ENCODE results near the gene RAB31. TPM values are rescaled to one million over a fixed set of nuclear protein-coding genes. Genes with fewer than 3 reads are reported as not detected.

Gene RAB31
- total RNA-seq, 1 experiment from 2014 or later: 9.5 TPM

- Mint-ChIP-seq H3K27ac (ENCODE audit: unreplicated experiment) (no peak overlapping the region), H3K9me3 (ENCODE audit: unreplicated experiment) (peaks cover 10% of the 10 kb centered on the region), H3K36me3 (ENCODE audit: insufficient read depth, unreplicated experiment) (peaks cover 14% of the 10 kb centered on the region), H3K4me1 (ENCODE audit: low read depth, unreplicated experiment) (no peaks in the 10 kb centered on the region), H3K27me3 (ENCODE audit: insufficient read depth, unreplicated experiment) (no peaks in the 10 kb centered on the region), H3K4me3 (ENCODE audit: unreplicated experiment) (no peak overlapping the region)
- H3K4me1 ChIP-seq: no peaks in the 10 kb centered on the region
- ChIA-PET POLR2A (no interaction called here), CTCF (interaction anchor here (0.6 kb wide), 1 partner anchor 489 kb away, joined by 4 read pairs; no protein-coding TSS in a partner anchor)
- no TSS peak for BruUV-seq (replicated peaks)
- no peak for DNase-seq
- H3K27me3 ChIP-seq (replicated peaks; ENCODE audit: control insufficient read depth, insufficient read depth, low read length): no peaks in the 10 kb centered on the region
- no peak overlapping the region for H3K4me3 ChIP-seq (ENCODE audit: low read depth, low read length)
- intact Hi-C loops (cut with micrococcal nuclease; ENCODE audit: unreplicated experiment): no loop called here
- H3K36me3 ChIP-seq (ENCODE audit: control insufficient read depth, insufficient read depth, low read length): no peaks in the 10 kb centered on the region
- H3K9me3 ChIP-seq: peaks cover 9% of the 10 kb centered on the region
- TF ChIP-seq CTCF (IDR thresholded peaks at IDR 0.05; ENCODE audit: insufficient read depth in 1 of 2, low read depth in 1 of 2, low read length in 1 of 2, severe bottlenecking in 1 of 2, unreplicated experiment in 1 of 2): no peak
Observed at GRCh38 chr18:9861157-9861556, 153.1 kb downstream of the RAB31 start.

- no peaks in the 10 kb centered on the region for H3K4me1 Mint-ChIP-seq (ENCODE audit: low read depth, unreplicated experiment)
- intact Hi-C loops (cut with micrococcal nuclease; ENCODE audit: unreplicated experiment): no loop called here
- H3K4me3 Mint-ChIP-seq (ENCODE audit: unreplicated experiment): no peak overlapping the region
Observed at GRCh38 chr18:9861933-9862332, 153.8 kb downstream of the RAB31 start.

GRCh38 chr18:9862686-9863085, 154.6 kb downstream of the RAB31 start:
- intact Hi-C loops (cut with micrococcal nuclease; ENCODE audit: unreplicated experiment): no loop called here
- H3K9me3 ChIP-seq: peaks cover 12% of the 10 kb centered on the region
- Mint-ChIP-seq H3K9me3 (ENCODE audit: unreplicated experiment) (peaks cover 15% of the 10 kb centered on the region), H3K4me1 (ENCODE audit: low read depth, unreplicated experiment) (no peaks in the 10 kb centered on the region), H3K36me3 (ENCODE audit: insufficient read depth, unreplicated experiment) (peaks cover 17% of the 10 kb centered on the region), H3K27me3 (ENCODE audit: insufficient read depth, unreplicated experiment) (no peaks in the 10 kb centered on the region), H3K27ac (ENCODE audit: unreplicated experiment) (no peak overlapping the region), H3K4me3 (ENCODE audit: unreplicated experiment) (no peak overlapping the region)
- BruUV-seq (replicated peaks): no TSS peak
- no peak for TF ChIP-seq CTCF (IDR thresholded peaks at IDR 0.05; ENCODE audit: insufficient read depth in 1 of 2, low read depth in 1 of 2, low read length in 1 of 2, severe bottlenecking in 1 of 2, unreplicated experiment in 1 of 2)
- ChIA-PET CTCF (no interaction called here), POLR2A (no interaction called here)
- peaks cover 7% of the 10 kb centered on the region; the same call in 1 of the 2 replicates for H3K4me1 ChIP-seq
- DNase-seq: no peak
- H3K27me3 ChIP-seq (replicated peaks; ENCODE audit: control insufficient read depth, insufficient read depth, low read length): no peaks in the 10 kb centered on the region
- no peak overlapping the region for H3K4me3 ChIP-seq (ENCODE audit: low read depth, low read length)
- H3K36me3 ChIP-seq (ENCODE audit: control insufficient read depth, insufficient read depth, low read length): no peaks in the 10 kb centered on the region

More at GRCh38 chr18:9861933-9862332, 153.8 kb downstream of the RAB31 start:
- Histone ChIP-seq H3K27me3 (replicated peaks; ENCODE audit: control insufficient read depth, insufficient read depth, low read length) (no peaks in the 10 kb centered on the region), H3K4me1 (peaks cover 2% of the 10 kb centered on the region; the same call in 1 of the 2 replicates), H3K36me3 (ENCODE audit: control insufficient read depth, insufficient read depth, low read length) (no peaks in the 10 kb centered on the region), H3K4me3 (ENCODE audit: low read depth, low read length) (no peak overlapping the region), H3K9me3 (peaks cover 12% of the 10 kb centered on the region)
- no peak for DNase-seq
- H3K9me3 Mint-ChIP-seq (ENCODE audit: unreplicated experiment): peaks cover 15% of the 10 kb centered on the region
- CTCF ChIA-PET: interaction anchor here (0.6 kb wide), 1 partner anchor 162 kb away, joined by 5 read pairs; no protein-coding TSS in a partner anchor
- no peak overlapping the region for H3K27ac Mint-ChIP-seq (ENCODE audit: unreplicated experiment)
- TF ChIP-seq CTCF (IDR thresholded peaks at IDR 0.05; ENCODE audit: insufficient read depth in 1 of 2, low read depth in 1 of 2, low read length in 1 of 2, severe bottlenecking in 1 of 2, unreplicated experiment in 1 of 2): no peak
- BruUV-seq (replicated peaks): no TSS peak
- H3K27me3 Mint-ChIP-seq (ENCODE audit: insufficient read depth, unreplicated experiment): no peaks in the 10 kb centered on the region
- POLR2A ChIA-PET: no interaction called here
- H3K36me3 Mint-ChIP-seq (ENCODE audit: insufficient read depth, unreplicated experiment): peaks cover 17% of the 10 kb centered on the region
